Right ventricle myocardium inferior (tissue), 1 donor: ENCODE data around the gene BICC1. TPM values are rescaled to one million over a fixed set of nuclear protein-coding genes. Genes with fewer than 3 reads are reported as not detected.

Source experiments
- ATAC-seq: fragments of 200-7000 bp; cut with Tn5 transposase; one replicate; pipeline ENCODE4 v1.9.1; 2020; ENCODE audit warnings: mild to moderate bottlenecking, moderate library complexity
- DNase-seq: peaks from one replicate; pipeline ENCODE4 v3.0.0; 2021; ENCODE audit errors: missing footprints
- intact Hi-C: fragments of 100-400 bp; cut with DNase I; formaldehyde crosslinking; loops from one replicate; pipeline ENCODE4 v1.11.0; 2022
- total RNA-seq: library from RNA; stranded (reverse); fragmentation: NEBNext Ultra II Directional; extraction: Animal tissue kit (Norgen Biotek cat#: 25700); gene quantifications from one replicate; pipeline ENCODE4 v1.2.1, GENCODE V29; 2021
- donor health status: DM: no; HTN: yes; CAD: no; lungs with severe emphysema.

BICC1 gene
- total RNA-seq, 1 donor from 2014 or later: 8.2 TPM

GRCh38 chr10:58554316-58554715, 41.6 kb downstream of the BICC1 start:
- intact Hi-C loops: no loop called here
- ATAC-seq (no peak), DNase-seq (no peak)

GRCh38 chr10:58555170-58555929, 42.7 kb downstream of the BICC1 start:
- ATAC-seq (no peak), DNase-seq (no peak)
- intact Hi-C loops: no loop called here

- DNase-seq (no peak), ATAC-seq (no peak)
- intact Hi-C loops: no loop called here
Observed at GRCh38 chr10:58555930-58556311, 43.2 kb downstream of the BICC1 start.

GRCh38 chr10:58556516-58557165, 44.0 kb downstream of the BICC1 start:
- DNase-seq (no peak), ATAC-seq (no peak)
- intact Hi-C loops: no loop called here

- intact Hi-C loops: no loop called here
- no peak for DNase-seq
- ATAC-seq: no peak
Observed at GRCh38 chr10:58557714-58558113, 45.0 kb downstream of the BICC1 start.

- ATAC-seq (no peak), DNase-seq (no peak)
- intact Hi-C loops: no loop called here
Observed at GRCh38 chr10:58560068-58560467, 47.4 kb downstream of the BICC1 start.

- DNase-seq (no peak), ATAC-seq (no peak)
- intact Hi-C loops: no loop called here
Observed at GRCh38 chr10:58565271-58565670, 52.6 kb downstream of the BICC1 start.

- no peak for DNase-seq
- no peak for ATAC-seq
- intact Hi-C loops: no loop called here
Observed at GRCh38 chr10:58567652-58568051, 55.0 kb downstream of the BICC1 start.

GRCh38 chr10:58568428-58568935, 55.8 kb downstream of the BICC1 start:
- ATAC-seq: no peak
- DNase-seq: no peak
- intact Hi-C loops: no loop called here

GRCh38 chr10:58570307-58570723, 57.6 kb downstream of the BICC1 start:
- intact Hi-C loops: no loop called here
- DNase-seq: no peak
- no peak for ATAC-seq

GRCh38 chr10:58570979-58571378, 58.3 kb downstream of the BICC1 start:
- intact Hi-C loops: no loop called here
- no peak for DNase-seq
- ATAC-seq: no peak

- no peak for DNase-seq
- intact Hi-C loops: no loop called here
- ATAC-seq: no peak
Observed at GRCh38 chr10:58573144-58573543, 60.5 kb downstream of the BICC1 start.

- DNase-seq (no peak), ATAC-seq (no peak)
- intact Hi-C loops: no loop called here
Observed at GRCh38 chr10:58574058-58574457, 61.4 kb downstream of the BICC1 start.

- DNase-seq (no peak), ATAC-seq (no peak)
- intact Hi-C loops: no loop called here
Observed at GRCh38 chr10:58575491-58575890, 62.8 kb downstream of the BICC1 start.

GRCh38 chr10:58576751-58577436, 64.2 kb downstream of the BICC1 start:
- ATAC-seq (no peak), DNase-seq (no peak)
- intact Hi-C loops: no loop called here

- intact Hi-C loops: no loop called here
- ATAC-seq (peak; percentile 86), DNase-seq (no peak)
Observed at GRCh38 chr10:58577437-58577777, 64.7 kb downstream of the BICC1 start.

GRCh38 chr10:58578366-58578765, 65.7 kb downstream of the BICC1 start:
- intact Hi-C loops: no loop called here
- ATAC-seq (no peak), DNase-seq (no peak)

- ATAC-seq (no peak), DNase-seq (no peak)
- intact Hi-C loops: no loop called here
Observed at GRCh38 chr10:58579011-58579655, 66.5 kb downstream of the BICC1 start.

- ATAC-seq: no peak
- intact Hi-C loops: no loop called here
- DNase-seq: no peak
Observed at GRCh38 chr10:58582045-58582444, 69.4 kb downstream of the BICC1 start.
